OCI-LY7 (cell line): ENCODE results near the gene GLIS1. TPM values are rescaled to one million over a fixed set of nuclear protein-coding genes. Genes with fewer than 3 reads are reported as not detected.

Experiments used
- BruUV-seq: library from RNA; stranded (reverse); fragments of 400-500 nt; replicated peaks from 2 replicates; lab custom pipeline; 2021; lab: Mats Ljungman, UMichigan
- CTCF ChIA-PET: fragments of 300-600 bp; sonication (Branson Sonifier 250); formaldehyde crosslinking; loops from one replicate; lab custom pipeline; 2022; ENCODE audit warnings: antibody characterized with exemption; ENCODE audit not compliant: unreplicated experiment; lab: Charles Lee
- POLR2A ChIA-PET: fragments of 300-600 bp; sonication (Branson Sonifier 250); formaldehyde crosslinking; loops from one replicate; lab custom pipeline; 2022; ENCODE audit warnings: antibody characterized with exemption; lab: Charles Lee
- DNase-seq: peaks from one replicate; pipeline ENCODE4 v3.0.0-alpha.2; 2015; ENCODE audit warnings: low spot score
- H2AFZ ChIP-seq: fragments of 200-600 bp; sonication (generic), shearing (Covaris generic); 2 replicates; pipeline ENCODE4 v1.6.1; 2014; ENCODE audit warnings: mild to moderate bottlenecking, antibody characterized with exemption, low read length, moderate library complexity
- H3K27ac ChIP-seq: fragments of 200-600 bp; sonication (generic); 2 replicates; pipeline ENCODE4 v1.5.1; 2014; ENCODE audit warnings: mixed run types, low read depth, mild to moderate bottlenecking, moderate library complexity, low read length, inconsistent platforms; ENCODE audit not compliant: poor library complexity, severe bottlenecking
- H3K36me3 ChIP-seq: fragments of 200-600 bp; sonication (generic); 2 replicates; pipeline ENCODE4 v1.6.1; 2014; ENCODE audit warnings: mild to moderate bottlenecking, antibody characterized with exemption, low read length, moderate library complexity, mixed read lengths; ENCODE audit not compliant: insufficient read depth
- H3K4me1 ChIP-seq: fragments of 200-600 bp; sonication (generic); 2 replicates; pipeline ENCODE4 v1.5.1; 2014; ENCODE audit warnings: mild to moderate bottlenecking, low read length; ENCODE audit not compliant: insufficient read depth, poor library complexity, severe bottlenecking
- H3K4me2 ChIP-seq: fragments of 200-600 bp; sonication (generic); 2 replicates; pipeline ENCODE4 v1.6.1; 2014; ENCODE audit warnings: mild to moderate bottlenecking, low read length
- H3K4me3 ChIP-seq: fragments of 200-600 bp; sonication (generic); 2 replicates; pipeline ENCODE4 v1.5.1; 2014; ENCODE audit warnings: mild to moderate bottlenecking, low read depth, low read length; ENCODE audit not compliant: poor library complexity, severe bottlenecking
- H3K79me2 ChIP-seq: fragments of 200-600 bp; sonication (generic); 2 replicates; pipeline ENCODE4 v1.6.1; 2016; ENCODE audit warnings: low read depth, mild to moderate bottlenecking, low read length, moderate library complexity, mixed read lengths; ENCODE audit not compliant: insufficient read depth
- H3K9me2 ChIP-seq: fragments of 200-600 bp; sonication (generic); 2 replicates; pipeline ENCODE4 v1.6.1; 2016; ENCODE audit warnings: mild to moderate bottlenecking, low read length, mixed read lengths; ENCODE audit not compliant: insufficient read depth
- H3K9me3 ChIP-seq: fragments of 200-600 bp; sonication (generic); 2 replicates; pipeline ENCODE4 v1.6.1; 2014; ENCODE audit warnings: mild to moderate bottlenecking, mixed run types, low read length, mixed read lengths
- H4K20me1 ChIP-seq: fragments of 200-600 bp; sonication (generic); 2 replicates; pipeline ENCODE4 v1.6.1; 2014; ENCODE audit warnings: mild to moderate bottlenecking, antibody characterized with exemption, low read length, moderate library complexity, mixed read lengths; ENCODE audit not compliant: insufficient read depth
- CTCF ChIP-seq: fragments of 200-600 bp; sonication (generic); conservative IDR thresholded peaks from 2 replicates; pipeline ENCODE4 v1.5.1; 2014; ENCODE audit warnings: mild to moderate bottlenecking, antibody characterized with exemption, low read length, moderate library complexity, mixed read lengths
- EZH2phosphoT487 ChIP-seq: fragments of 200-600 bp; sonication (generic); IDR thresholded peaks from 2 replicates; pipeline ENCODE4 v1.6.1; 2018; ENCODE audit warnings: low read depth, borderline replicate concordance, mild to moderate bottlenecking, mixed run types, antibody characterized with exemption, low read length, moderate library complexity, mixed read lengths
- intact Hi-C: fragments of 100-400 bp; cut with micrococcal nuclease; formaldehyde crosslinking; loops from one replicate; pipeline ENCODE4 v1.10.0; 2022; ENCODE audit not compliant: unreplicated experiment
- total RNA-seq, 2 experiments: library from RNA; depleted of rRNA in 1 of 2; stranded (reverse); fragments of >200 nt in 1 of 2; shearing (Covaris generic) in 1 of 2; gene quantifications; 2 replicates each; pipeline ENCODE4 v1.2.3, GENCODE V29; 2014 to 2022

Gene GLIS1
- total RNA-seq, 2 experiments from 2014 or later: not detected

GRCh38 chr1:53697721-53698383 lies 41.1 kb downstream of the GLIS1 start:
- POLR2A ChIA-PET: no interaction called here

GRCh38 chr1:53696990-53697389 lies 42.0 kb downstream of the GLIS1 start:
- ChIA-PET CTCF (no interaction called here), POLR2A (no interaction called here)
- H3K79me2 ChIP-seq: no peaks in the 10 kb centered on the region
- TF ChIP-seq CTCF: no peak
- no peak for TF ChIP-seq EZH2phosphoT487
- no TSS peak for BruUV-seq
- no peak overlapping the region for H3K4me2 ChIP-seq
- intact Hi-C loops: no loop called here
- no peaks in the 10 kb centered on the region for H3K9me2 ChIP-seq
- H3K9me3 ChIP-seq: no peaks in the 10 kb centered on the region
- no peak overlapping the region for H3K27ac ChIP-seq
- no peaks in the 10 kb centered on the region for H3K4me1 ChIP-seq
- H2AFZ ChIP-seq: no peak overlapping the region
- H3K4me3 ChIP-seq: no peak overlapping the region
- H3K36me3 ChIP-seq: no peaks in the 10 kb centered on the region
- no peaks in the 10 kb centered on the region for H4K20me1 ChIP-seq
- no peak for DNase-seq

More at GRCh38 chr1:53697721-53698383, 41.1 kb downstream of the GLIS1 start:
- H3K36me3 ChIP-seq: no peaks in the 10 kb centered on the region
- H3K4me2 ChIP-seq: no peak overlapping the region
- no TSS peak for BruUV-seq
- no peak for DNase-seq
- H3K9me2 ChIP-seq: no peaks in the 10 kb centered on the region
- H3K27ac ChIP-seq: no peak overlapping the region
- no peak overlapping the region for H3K4me3 ChIP-seq
- no peaks in the 10 kb centered on the region for H3K79me2 ChIP-seq
- no peaks in the 10 kb centered on the region for H3K9me3 ChIP-seq
- TF ChIP-seq EZH2phosphoT487: no peak
- no peak for TF ChIP-seq CTCF
- no peaks in the 10 kb centered on the region for H3K4me1 ChIP-seq
- H4K20me1 ChIP-seq: no peaks in the 10 kb centered on the region
- intact Hi-C loops: no loop called here
- H2AFZ ChIP-seq: no peak overlapping the region
- CTCF ChIA-PET: no interaction called here

GRCh38 chr1:53696571-53696970 lies 42.4 kb downstream of the GLIS1 start:
- POLR2A ChIA-PET: no interaction called here
- no TSS peak for BruUV-seq
- no peaks in the 10 kb centered on the region for H3K9me3 ChIP-seq
- H3K4me1 ChIP-seq: no peaks in the 10 kb centered on the region
- no peaks in the 10 kb centered on the region for H3K79me2 ChIP-seq
- no peak overlapping the region for H3K4me2 ChIP-seq
- intact Hi-C loops: no loop called here
- no peak overlapping the region for H3K4me3 ChIP-seq
- no peak overlapping the region for H2AFZ ChIP-seq
- DNase-seq: no peak
- no peaks in the 10 kb centered on the region for H3K9me2 ChIP-seq
- H3K27ac ChIP-seq: no peak overlapping the region
- TF ChIP-seq CTCF (no peak), EZH2phosphoT487 (no peak)
- CTCF ChIA-PET: interaction anchor here (0.5 kb wide), 1 partner anchor 37 kb away, joined by 3 read pairs; no protein-coding TSS in a partner anchor
- H3K36me3 ChIP-seq: no peaks in the 10 kb centered on the region
- H4K20me1 ChIP-seq: no peaks in the 10 kb centered on the region
